Measurements from ENCODE around the gene KLF13. TPM values are rescaled to one million over a fixed set of nuclear protein-coding genes. Genes with fewer than 3 reads are reported as not detected.

The KLF13 gene
- total RNA-seq, 3 donors from 2014 or later: 26.3 to 52.2 (median 28.2) TPM

GRCh38 chr15:31300208-31300661, 26.4 kb upstream of the KLF13 start:
- peak in 1 of 2 donors; percentile 50 for DNase-seq (ENCODE audit: low spot score in 2 of 2)
- peak overlapping the region in 1 of 2 donors; percentile 7 for H3K27ac ChIP-seq
- intact Hi-C loops (cut with DNase I; ENCODE audit: low total_unique reads): no loop called here
- no peaks in the 10 kb centered on the region for H3K27me3 ChIP-seq
- peaks cover 0 to 4% of the 10 kb centered on the region in 2 donors for H3K4me1 ChIP-seq
- no peaks in the 10 kb centered on the region for H3K9me3 ChIP-seq
- H3K36me3 ChIP-seq: no peaks in the 10 kb centered on the region
- TF ChIP-seq POLR2AphosphoS5 (IDR thresholded peaks at IDR 0.05) (no peak), POLR2A (IDR thresholded peaks at IDR 0.05) (no peak)
- TF ChIP-seq, protein P1, sequence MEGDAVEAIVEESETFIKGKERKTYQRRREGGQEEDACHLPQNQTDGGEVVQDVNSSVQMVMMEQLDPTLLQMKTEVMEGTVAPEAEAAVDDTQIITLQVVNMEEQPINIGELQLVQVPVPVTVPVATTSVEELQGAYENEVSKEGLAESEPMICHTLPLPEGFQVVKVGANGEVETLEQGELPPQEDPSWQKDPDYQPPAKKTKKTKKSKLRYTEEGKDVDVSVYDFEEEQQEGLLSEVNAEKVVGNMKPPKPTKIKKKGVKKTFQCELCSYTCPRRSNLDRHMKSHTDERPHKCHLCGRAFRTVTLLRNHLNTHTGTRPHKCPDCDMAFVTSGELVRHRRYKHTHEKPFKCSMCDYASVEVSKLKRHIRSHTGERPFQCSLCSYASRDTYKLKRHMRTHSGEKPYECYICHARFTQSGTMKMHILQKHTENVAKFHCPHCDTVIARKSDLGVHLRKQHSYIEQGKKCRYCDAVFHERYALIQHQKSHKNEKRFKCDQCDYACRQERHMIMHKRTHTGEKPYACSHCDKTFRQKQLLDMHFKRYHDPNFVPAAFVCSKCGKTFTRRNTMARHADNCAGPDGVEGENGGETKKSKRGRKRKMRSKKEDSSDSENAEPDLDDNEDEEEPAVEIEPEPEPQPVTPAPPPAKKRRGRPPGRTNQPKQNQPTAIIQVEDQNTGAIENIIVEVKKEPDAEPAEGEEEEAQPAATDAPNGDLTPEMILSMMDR (IDR thresholded peaks at IDR 0.05): no peak
- no peak overlapping the region for H3K4me3 ChIP-seq

- DNase-seq (ENCODE audit: low spot score in 2 of 2): peak in 1 of 2 donors; percentile 24
These were observed 25.5 kb upstream of the KLF13 start for GRCh38 chr15:31300981-31301672.

DNA sequence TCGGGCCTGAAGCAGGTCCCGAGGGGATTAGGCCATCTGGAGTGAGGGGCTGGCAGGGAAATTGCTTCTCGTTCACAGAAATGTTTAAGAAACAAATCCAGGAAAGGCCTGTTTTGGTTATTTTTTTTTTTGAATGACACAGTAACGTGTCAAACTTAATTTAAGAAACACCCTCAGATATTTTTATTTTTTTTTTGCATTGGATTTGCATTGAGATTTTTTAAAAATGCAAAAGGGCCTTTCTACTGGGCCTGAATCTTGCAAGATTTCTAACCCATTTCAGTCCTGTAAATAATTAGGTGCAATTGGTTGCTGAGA, 25.0 kb upstream of the KLF13 start:
- no peaks in the 10 kb centered on the region for H3K9me3 ChIP-seq
- TF ChIP-seq POLR2AphosphoS5 (IDR thresholded peaks at IDR 0.05) (no peak), POLR2A (IDR thresholded peaks at IDR 0.05) (no peak)
- TF ChIP-seq, protein P1 (IDR thresholded peaks at IDR 0.05): no peak
- no peak overlapping the region for H3K27ac ChIP-seq
- intact Hi-C loops (cut with DNase I; ENCODE audit: low total_unique reads): no loop called here
- no peaks in the 10 kb centered on the region for H3K36me3 ChIP-seq
- H3K4me1 ChIP-seq: peaks cover 0 to 4% of the 10 kb centered on the region in 2 donors
- no peak for DNase-seq (ENCODE audit: low spot score in 2 of 2)
- H3K27me3 ChIP-seq: no peaks in the 10 kb centered on the region
- H3K4me3 ChIP-seq: no peak overlapping the region

More at GRCh38 chr15:31300981-31301672, 25.5 kb upstream of the KLF13 start:
- Histone ChIP-seq H3K27me3 (no peaks in the 10 kb centered on the region), H3K9me3 (no peaks in the 10 kb centered on the region), H3K4me3 (no peak overlapping the region), H3K36me3 (no peaks in the 10 kb centered on the region), H3K27ac (peak overlapping the region in 1 of 2 donors; percentile 7), H3K4me1 (peaks cover 0 to 4% of the 10 kb centered on the region in 2 donors)
- intact Hi-C loops (cut with DNase I; ENCODE audit: low total_unique reads): no loop called here
- TF ChIP-seq, protein P1 (IDR thresholded peaks at IDR 0.05): no peak
- no peak for TF ChIP-seq POLR2AphosphoS5 (IDR thresholded peaks at IDR 0.05)
- no peak for TF ChIP-seq POLR2A (IDR thresholded peaks at IDR 0.05)

DNA sequence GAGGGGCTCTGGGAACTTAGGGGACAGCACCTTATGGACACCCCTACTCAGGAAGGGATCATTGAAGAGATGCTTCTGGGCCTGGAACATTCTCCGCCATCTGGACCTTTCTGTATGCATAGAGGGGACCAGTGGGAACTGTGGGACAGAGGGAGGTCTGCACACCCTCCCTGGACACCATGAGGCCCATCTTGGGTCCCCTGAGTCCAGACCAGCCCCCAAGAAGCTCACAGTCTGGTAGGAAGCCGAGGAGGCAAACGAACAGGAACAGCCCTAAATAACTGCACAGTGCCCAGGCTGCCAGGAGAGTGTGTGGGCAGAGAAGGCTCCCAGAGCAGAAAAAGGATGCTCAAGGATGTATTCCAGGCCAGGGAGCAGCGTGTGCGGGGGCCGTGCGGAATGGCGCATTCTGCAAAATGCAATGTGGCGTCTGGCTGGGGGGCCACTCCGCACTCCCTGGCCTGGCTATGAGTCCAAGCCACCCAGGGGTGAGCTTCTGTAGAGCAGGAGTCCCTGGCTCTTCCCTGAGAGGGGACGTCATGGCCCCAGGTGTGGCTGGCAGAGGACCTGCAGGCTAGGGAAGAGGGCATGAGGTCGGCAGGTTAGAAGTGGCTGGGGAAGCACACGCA, 24.5 kb upstream of the KLF13 start:
- TF ChIP-seq, protein P1 (IDR thresholded peaks at IDR 0.05): no peak
- TF ChIP-seq POLR2A (IDR thresholded peaks at IDR 0.05): no peak
- no peak for TF ChIP-seq POLR2AphosphoS5 (IDR thresholded peaks at IDR 0.05)
- H3K4me1 ChIP-seq: peaks cover 0 to 4% of the 10 kb centered on the region in 2 donors
- H3K4me3 ChIP-seq: no peak overlapping the region
- H3K27me3 ChIP-seq: peaks cover 0 to 3% of the 10 kb centered on the region in 2 donors
- intact Hi-C loops (cut with DNase I; ENCODE audit: low total_unique reads): no loop called here
- no peaks in the 10 kb centered on the region for H3K9me3 ChIP-seq
- H3K27ac ChIP-seq: no peak overlapping the region
- no peaks in the 10 kb centered on the region for H3K36me3 ChIP-seq
- DNase-seq (ENCODE audit: low spot score in 2 of 2): peak in 1 of 2 donors; percentile 43

Data from breast epithelium (tissue), 4 donors.